SK-N-SH treated with all-trans-retinoic acid at 6 μM for 48 hours (cell line): ENCODE results near the gene CD55.
"Not testable (repeated sequence)": the region's sequence is repeated elsewhere in the genome, so short reads cannot be mapped to it uniquely, and the experiment has no call there.

ENCODE experiments used
- ATAC-seq: fragments of 200-7000 bp; cut with Tn5 transposase; 3 replicates; pipeline ENCODE4 v1.9.1; 2020; ENCODE audit warnings: mild to moderate bottlenecking, moderate library complexity
- BACH2 ChIP-seq: fragments of 250-450 bp; sonication (Bioruptor Pico); IDR thresholded peaks from 2 replicates; pipeline ENCODE4 v1.9.0; 2021; ENCODE audit warnings: mild to moderate bottlenecking, borderline replicate concordance
- CSDC2 ChIP-seq: fragments of 250-450 bp; sonication (Bioruptor Pico); IDR thresholded peaks from 2 replicates; pipeline ENCODE4 v1.5.0; 2020; ENCODE audit warnings: mild to moderate bottlenecking, moderate library complexity
- CSRNP3 ChIP-seq: fragments of 250-450 bp; sonication (Bioruptor Pico); IDR thresholded peaks from 2 replicates; pipeline ENCODE4 v1.5.1; 2021; ENCODE audit warnings: mild to moderate bottlenecking, moderate library complexity
- GLIS3 ChIP-seq: fragments of 250-450 bp; sonication (Bioruptor Pico); IDR thresholded peaks from 2 replicates; pipeline ENCODE4 v1.5.0; 2020; ENCODE audit warnings: mild to moderate bottlenecking, moderate library complexity
- ISL1 ChIP-seq: fragments of 250-450 bp; sonication (Bioruptor Pico); IDR thresholded peaks from 2 replicates; pipeline ENCODE4 v2.1.2; 2022; ENCODE audit warnings: mild to moderate bottlenecking, moderate library complexity
- PPARA ChIP-seq: fragments of 250-450 bp; sonication (Bioruptor Pico); IDR thresholded peaks from 2 replicates; pipeline ENCODE4 v1.5.0; 2020; ENCODE audit warnings: mild to moderate bottlenecking, borderline replicate concordance
- RARB ChIP-seq: fragments of 250-450 bp; sonication (Bioruptor Pico); IDR thresholded peaks from 2 replicates; pipeline ENCODE4 v1.8.0; 2021; ENCODE audit warnings: mild to moderate bottlenecking, moderate library complexity
- SNAI2 ChIP-seq: fragments of 250-450 bp; sonication (Bioruptor Pico); IDR thresholded peaks from 2 replicates; pipeline ENCODE4 v1.5.0; 2020; ENCODE audit warnings: mild to moderate bottlenecking, moderate library complexity
- TCF4 ChIP-seq: fragments of 250-450 bp; sonication (Bioruptor Pico); IDR thresholded peaks from 2 replicates; pipeline ENCODE4 v1.8.0; 2021; ENCODE audit warnings: mild to moderate bottlenecking, moderate library complexity, borderline replicate concordance
- TOX ChIP-seq: fragments of 250-450 bp; sonication (Bioruptor Pico); IDR thresholded peaks from 2 replicates; pipeline ENCODE4 v1.8.0; 2021; ENCODE audit warnings: mild to moderate bottlenecking, moderate library complexity, borderline replicate concordance
- ZC3H10 ChIP-seq: fragments of 250-450 bp; sonication (Bioruptor Pico); IDR thresholded peaks from 2 replicates; pipeline ENCODE4 v1.5.1; 2021; ENCODE audit warnings: mild to moderate bottlenecking, moderate library complexity
- ZFP3 ChIP-seq: fragments of 250-450 bp; sonication (Bioruptor Pico); IDR thresholded peaks from 2 replicates; pipeline ENCODE4 v1.5.0; 2020; ENCODE audit warnings: mild to moderate bottlenecking, moderate library complexity
- ZFP30 ChIP-seq: fragments of 450-650 bp; formaldehyde crosslinking; IDR thresholded peaks from 2 replicates; pipeline ENCODE4 v1.5.0; 2022; ENCODE audit warnings: mild to moderate bottlenecking, moderate library complexity
- ZNF565 ChIP-seq: fragments of 450-650 bp; formaldehyde crosslinking; conservative IDR thresholded peaks from 2 replicates; pipeline ENCODE4 v1.5.0; 2020; ENCODE audit warnings: low read depth, mild to moderate bottlenecking, moderate library complexity
- ZNF8 ChIP-seq: fragments of 450-650 bp; formaldehyde crosslinking; IDR thresholded peaks from 2 replicates; pipeline ENCODE4 v1.5.0; 2020; ENCODE audit warnings: mild to moderate bottlenecking, moderate library complexity
- TF ChIP-seq, protein P1 (sequence below): fragments of 250-450 bp; sonication (Bioruptor Pico); IDR thresholded peaks from 2 replicates; pipeline ENCODE4 v1.8.0; 2021; ENCODE audit warnings: low read depth, mild to moderate bottlenecking, moderate library complexity, borderline replicate concordance
- TF ChIP-seq, protein P2 (sequence below): fragments of 250-450 bp; sonication (Bioruptor Pico); IDR thresholded peaks from 2 replicates; pipeline ENCODE4 v1.5.1; 2020; ENCODE audit warnings: low read depth, mild to moderate bottlenecking, moderate library complexity

CD55 gene

DNA sequence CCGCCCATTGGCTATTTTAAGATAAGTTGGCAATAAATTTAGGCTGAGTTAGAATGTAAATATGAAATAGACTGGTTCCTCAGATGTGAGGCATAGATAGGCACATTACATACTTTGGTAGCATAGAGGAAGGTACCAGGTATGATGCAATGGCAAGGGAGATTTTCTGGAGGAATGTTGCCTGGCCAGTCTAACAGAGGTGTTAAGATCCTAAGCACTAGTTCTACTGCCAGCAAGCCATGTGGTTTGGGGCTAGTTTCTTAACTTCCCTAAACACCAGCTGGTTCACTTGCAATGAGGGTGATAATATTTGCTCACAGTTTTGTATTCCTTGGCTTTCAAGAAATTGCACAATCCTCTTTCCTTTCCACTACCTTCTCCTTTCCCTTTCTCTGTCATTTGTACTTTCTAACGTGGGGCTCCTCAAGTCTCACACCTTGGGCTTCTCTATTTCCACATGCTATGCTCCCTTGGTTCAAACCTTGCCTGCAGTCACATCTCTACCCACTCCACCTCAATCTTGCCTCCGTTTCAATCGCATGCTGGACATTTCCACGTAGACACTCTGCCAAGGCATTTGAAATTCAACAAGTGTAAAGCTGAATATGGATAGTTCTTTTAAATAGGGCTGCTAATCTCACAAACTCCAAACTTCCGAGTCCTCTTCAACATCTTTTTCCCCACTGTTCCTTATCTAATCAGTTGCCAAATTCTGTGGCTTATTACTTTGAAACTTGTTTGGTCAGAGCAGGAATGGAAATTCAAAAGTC lies 4.7 kb upstream of the CD55 start:
- TF ChIP-seq SNAI2 (no peak), ZNF8 (CRISPR knock-in tag) (no peak), ZFP30 (CRISPR knock-in tag) (no peak), BACH2 (CRISPR knock-in tag) (no peak), CSRNP3 (CRISPR knock-in tag) (no peak), ZFP3 (CRISPR knock-in tag) (no peak)
- TF ChIP-seq, protein P1, sequence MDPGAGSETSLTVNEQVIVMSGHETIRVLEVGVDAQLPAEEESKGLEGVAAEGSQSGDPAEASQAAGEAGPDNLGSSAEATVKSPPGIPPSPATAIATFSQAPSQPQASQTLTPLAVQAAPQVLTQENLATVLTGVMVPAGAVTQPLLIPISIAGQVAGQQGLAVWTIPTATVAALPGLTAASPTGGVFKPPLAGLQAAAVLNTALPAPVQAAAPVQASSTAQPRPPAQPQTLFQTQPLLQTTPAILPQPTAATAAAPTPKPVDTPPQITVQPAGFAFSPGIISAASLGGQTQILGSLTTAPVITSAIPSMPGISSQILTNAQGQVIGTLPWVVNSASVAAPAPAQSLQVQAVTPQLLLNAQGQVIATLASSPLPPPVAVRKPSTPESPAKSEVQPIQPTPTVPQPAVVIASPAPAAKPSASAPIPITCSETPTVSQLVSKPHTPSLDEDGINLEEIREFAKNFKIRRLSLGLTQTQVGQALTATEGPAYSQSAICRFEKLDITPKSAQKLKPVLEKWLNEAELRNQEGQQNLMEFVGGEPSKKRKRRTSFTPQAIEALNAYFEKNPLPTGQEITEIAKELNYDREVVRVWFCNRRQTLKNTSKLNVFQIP (CRISPR knock-in tag), result no peak
- TF ChIP-seq, protein P2, sequence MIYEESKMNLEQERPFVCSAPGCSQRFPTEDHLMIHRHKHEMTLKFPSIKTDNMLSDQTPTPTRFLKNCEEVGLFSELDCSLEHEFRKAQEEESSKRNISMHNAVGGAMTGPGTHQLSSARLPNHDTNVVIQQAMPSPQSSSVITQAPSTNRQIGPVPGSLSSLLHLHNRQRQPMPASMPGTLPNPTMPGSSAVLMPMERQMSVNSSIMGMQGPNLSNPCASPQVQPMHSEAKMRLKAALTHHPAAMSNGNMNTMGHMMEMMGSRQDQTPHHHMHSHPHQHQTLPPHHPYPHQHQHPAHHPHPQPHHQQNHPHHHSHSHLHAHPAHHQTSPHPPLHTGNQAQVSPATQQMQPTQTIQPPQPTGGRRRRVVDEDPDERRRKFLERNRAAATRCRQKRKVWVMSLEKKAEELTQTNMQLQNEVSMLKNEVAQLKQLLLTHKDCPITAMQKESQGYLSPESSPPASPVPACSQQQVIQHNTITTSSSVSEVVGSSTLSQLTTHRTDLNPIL (CRISPR knock-in tag), result no peak
- ATAC-seq, result no peak

GRCh38 chr1:207317561-207317960 lies 3.9 kb upstream of the CD55 start:
- TF ChIP-seq BACH2 (CRISPR knock-in tag), result no peak
- ATAC-seq, result no peak

- ATAC-seq, result no peak
- TF ChIP-seq ZNF565 (CRISPR knock-in tag), result no peak
- TF ChIP-seq TOX (CRISPR knock-in tag), result no peak
- TF ChIP-seq, protein P1 (CRISPR knock-in tag), result no peak
- TF ChIP-seq ZNF8 (CRISPR knock-in tag), result no peak
- TF ChIP-seq ISL1 (CRISPR knock-in tag), result no peak
- no peak for TF ChIP-seq RARB (CRISPR knock-in tag)
- TF ChIP-seq ZFP30 (CRISPR knock-in tag), result no peak
- TF ChIP-seq TCF4 (CRISPR knock-in tag), result no peak
- TF ChIP-seq GLIS3 (CRISPR knock-in tag), result no peak
- no peak for TF ChIP-seq BACH2 (CRISPR knock-in tag)
- no peak for TF ChIP-seq ZFP3 (CRISPR knock-in tag)
- TF ChIP-seq, all 23 proteins: peak for 0
These were observed 3.3 kb upstream of the CD55 start for GRCh38 chr1:207318072-207318619.

GRCh38 chr1:207319199-207319598 lies 2.3 kb upstream of the CD55 start:
- no peak for ATAC-seq
- TF ChIP-seq ZC3H10 (CRISPR knock-in tag) (no peak), PPARA (no peak), RARB (CRISPR knock-in tag) (no peak), ISL1 (CRISPR knock-in tag) (no peak), BACH2 (CRISPR knock-in tag) (no peak), CSDC2 (no peak), ZFP30 (CRISPR knock-in tag) (no peak)
- TF ChIP-seq, protein P1 (CRISPR knock-in tag), result no peak
- TF ChIP-seq, all 23 proteins: peak for 0

- ATAC-seq, result not testable (repeated sequence)
These were observed 1.4 kb upstream of the CD55 start for GRCh38 chr1:207320105-207320504.
